Stomach (tissue), 9 donors: ENCODE measurements around the gene CCDC51. TPM values are rescaled to one million over a fixed set of nuclear protein-coding genes. Genes with fewer than 3 reads are reported as not detected.

Experiments used
- DNase-seq, 2 donors: peaks; one replicate each; pipeline versions ENCODE4 v3.0.0 to v3.0.0-alpha.2; 2013 to 2019
- H3K27ac ChIP-seq, 5 donors: fragments of 200-600 bp in 4 of 5; sonication (generic) in 4 of 5; one replicate each; pipeline ENCODE4 v1.5.1; 2013 to 2019; ENCODE audit warnings: mild to moderate bottlenecking in 1 of 5, moderate library complexity in 1 of 5
- H3K27me3 ChIP-seq, 3 donors: fragments of 200-600 bp; sonication (generic); one replicate each; pipeline ENCODE4 v1.5.1; 2017 to 2019; ENCODE audit warnings: mixed run types in 1 of 3
- H3K36me3 ChIP-seq, 4 donors: fragments of 200-600 bp; sonication (generic); 1 replicate in 3 of 4; 2 replicates in 1 of 4; pipeline ENCODE4 v1.5.1; 2016 to 2019
- H3K4me1 ChIP-seq, 4 donors: fragments of 200-600 bp; sonication (generic); one replicate each; pipeline ENCODE4 v1.5.1; 2016 to 2019
- H3K4me3 ChIP-seq, 4 donors: fragments of 200-600 bp; sonication (generic) in 3 of 4; one replicate each; pipeline ENCODE4 v1.5.1; 2016 to 2019; ENCODE audit warnings: mild to moderate bottlenecking in 1 of 4
- H3K9me3 ChIP-seq, 4 donors: fragments of 200-600 bp; sonication (generic); one replicate each; pipeline ENCODE4 v1.5.1; 2016 to 2019
- CTCF ChIP-seq, 7 experiments: fragments of 450-650 bp in 4 of 7; fragments of 200-600 bp in 3 of 7; sonication (generic) in 3 of 7; IDR thresholded peaks; one replicate each; pipeline ENCODE4 v1.5.1; 2016 to 2019; ENCODE audit warnings: antibody characterized with exemption in 7 of 7, control low read depth in 2 of 7, mild to moderate bottlenecking in 1 of 7
- EP300 ChIP-seq: sonication (generic); formaldehyde crosslinking; IDR thresholded peaks from one replicate; pipeline ENCODE4 v1.6.1; 2017; ENCODE audit warnings: antibody characterized with exemption
- POLR2A ChIP-seq, 4 donors: fragments of 450-650 bp; IDR thresholded peaks; one replicate each; pipeline ENCODE4 v1.6.1; 2016; ENCODE audit warnings: antibody characterized with exemption in 4 of 4, control low read depth in 2 of 4, mild to moderate bottlenecking in 1 of 4, moderate library complexity in 1 of 4
- POLR2AphosphoS5 ChIP-seq, 3 donors: sonication (generic); formaldehyde crosslinking; IDR thresholded peaks; one replicate each; pipeline ENCODE4 v1.6.1; 2016; ENCODE audit warnings: antibody characterized with exemption in 3 of 3
- WGBS, 5 donors: extraction: QIAGEN DNeasy Blood & Tissue Kit in 3 of 5; methylation state at CpG; one replicate each; pipeline versions ENCODE4 v1.1.5 to v1.1.7; 2013 to 2018; 5-methylcytosine and 5-hydroxymethylcytosine counted together
- intact Hi-C: fragments of 100-400 bp; cut with DNase I; formaldehyde crosslinking; loops from one replicate; pipeline ENCODE4 v1.15.1; 2023; ENCODE audit warnings: low total_unique reads
- polyA plus RNA-seq, 3 donors: library from polyadenylated mRNA; stranded (reverse); fragments of 200-250 nt; gene quantifications; one replicate each; pipeline ENCODE4 v1.2.3, GENCODE V29; 2013
- total RNA-seq, 5 donors: library from RNA; depleted of rRNA; stranded (reverse); fragments of >200 nt; gene quantifications; one replicate each; pipeline versions ENCODE4 v1.1.0 to v1.2.3, GENCODE V29; 2014 to 2016
- donor health status: healthy with polysubstance abuse.
- donor health status: Bipolar disorder and iron deficiency.
- donor health status: healthy.

The CCDC51 gene
- total and polyA plus RNA-seq, 8 donors, result 1.8 to 12.5 (median 8.3) TPM

GRCh38 chr3:48412375-48413001 is 27.4 kb downstream of the CCDC51 start:
- H3K4me1 ChIP-seq, result peaks cover 0 to 8% (median 0%) of the 10 kb centered on the region in 4 donors
- intact Hi-C loops, result loop anchor here (10.0 kb wide), 1 partner anchor 138 kb away; no protein-coding TSS in a partner anchor
- WGBS, 5 donors, result 91 to 93% (median 92%) methylated on average over 15 to 19 of the region's 19 CpGs
- H3K4me3 ChIP-seq, result no peak overlapping the region
- TF ChIP-seq POLR2A (IDR thresholded peaks at IDR 0.05), result no peak
- H3K9me3 ChIP-seq, result no peaks in the 10 kb centered on the region
- peaks cover 84 to 100% (median 100%) of the 10 kb centered on the region in 4 donors for H3K36me3 ChIP-seq
- H3K27ac ChIP-seq, result no peak overlapping the region
- no peaks in the 10 kb centered on the region for H3K27me3 ChIP-seq
- DNase-seq, result no peak

- H3K4me3 ChIP-seq, result no peak overlapping the region
- TF ChIP-seq EP300, result no peak
- no peak for TF ChIP-seq POLR2A (IDR thresholded peaks at IDR 0.05)
- no peak for TF ChIP-seq POLR2AphosphoS5 (IDR thresholded peaks at IDR 0.05)
- TF ChIP-seq CTCF (IDR thresholded peaks at IDR 0.05), result no peak
- H3K9me3 ChIP-seq, result no peaks in the 10 kb centered on the region
- DNase-seq, result no peak
- H3K36me3 ChIP-seq, result peaks cover 79 to 100% (median 100%) of the 10 kb centered on the region in 4 donors
- H3K4me1 ChIP-seq, result peaks cover 0 to 8% (median 0%) of the 10 kb centered on the region in 4 donors
- no peaks in the 10 kb centered on the region for H3K27me3 ChIP-seq
- WGBS, 5 donors, result 84 to 92% (median 88%) methylated on average over 10 to 11 of the region's 11 CpGs
- intact Hi-C loops, result loop anchor here (10.0 kb wide), 1 partner anchor 137 kb away; no protein-coding TSS in a partner anchor
- H3K27ac ChIP-seq, result no peak overlapping the region
Observed at GRCh38 chr3:48411606-48412374, 28.1 kb downstream of the CCDC51 start.

GRCh38 chr3:48411041-48411588 is 28.8 kb downstream of the CCDC51 start:
- H3K27ac ChIP-seq, result no peak overlapping the region
- peaks cover 0 to 8% (median 0%) of the 10 kb centered on the region in 4 donors for H3K4me1 ChIP-seq
- no peak overlapping the region for H3K4me3 ChIP-seq
- WGBS, 5 donors, result 93 to 96% (median 93%) methylated on average over 9 of the region's 9 CpGs
- DNase-seq, result no peak
- intact Hi-C loops, result loop anchor here (10.0 kb wide), 1 partner anchor 136 kb away; no protein-coding TSS in a partner anchor
- no peak for TF ChIP-seq POLR2A (IDR thresholded peaks at IDR 0.05)
- no peak for TF ChIP-seq CTCF (IDR thresholded peaks at IDR 0.05)
- no peak for TF ChIP-seq POLR2AphosphoS5 (IDR thresholded peaks at IDR 0.05)
- TF ChIP-seq EP300, result no peak
- no peaks in the 10 kb centered on the region for H3K27me3 ChIP-seq
- H3K9me3 ChIP-seq, result no peaks in the 10 kb centered on the region
- peaks cover 86 to 100% (median 100%) of the 10 kb centered on the region in 4 donors for H3K36me3 ChIP-seq

GRCh38 chr3:48410205-48411040 is 29.5 kb downstream of the CCDC51 start:
- Histone ChIP-seq H3K9me3 (no peaks in the 10 kb centered on the region), H3K4me1 (peaks cover 0 to 8% (median 0%) of the 10 kb centered on the region in 4 donors), H3K4me3 (no peak overlapping the region), H3K27me3 (no peaks in the 10 kb centered on the region), H3K36me3 (peaks cover 88 to 100% (median 100%) of the 10 kb centered on the region in 4 donors), H3K27ac (no peak overlapping the region)
- intact Hi-C loops, result loop anchor here (10.0 kb wide), 1 partner anchor 136 kb away; no protein-coding TSS in a partner anchor
- DNase-seq, result peak in 1 of 2 donors; percentile 0
- no peak for TF ChIP-seq CTCF (IDR thresholded peaks at IDR 0.05)
- TF ChIP-seq EP300, result no peak
- TF ChIP-seq POLR2A (IDR thresholded peaks at IDR 0.05), result no peak
- no peak for TF ChIP-seq POLR2AphosphoS5 (IDR thresholded peaks at IDR 0.05)
- WGBS, 5 donors, result 94 to 99% (median 96%) methylated on average over 12 to 16 of the region's 16 CpGs
